Common myeloid progenitor, CD34-positive (primary cell): ENCODE data around the gene NBPF15.
A peak's percentile ranks its signal among the peaks of the same experiment; 100 is the strongest.
"Not testable (repeated sequence)": the region's sequence is repeated elsewhere in the genome, so short reads cannot be mapped to it uniquely, and the experiment has no call there.

Experiments used
- CTCF ChIA-PET: fragments of 350-600 bp; sonication (Branson Sonifier 250); formaldehyde crosslinking; loops from one replicate; lab custom pipeline; 2021; ENCODE audit warnings: antibody characterized with exemption; lab: Charles Lee
- POLR2A ChIA-PET: fragments of 350-600 bp; sonication (Branson Sonifier 250); formaldehyde crosslinking; loops from one replicate; lab custom pipeline; 2021; ENCODE audit warnings: antibody characterized with exemption; lab: Charles Lee
- DNase-seq, 3 donors: peaks; one replicate each; pipeline versions ENCODE4 v3.0.0 to v3.0.0-alpha.2; 2013
- H3K27ac ChIP-seq, 2 experiments: 1 replicate in 1 of 2; 2 replicates in 1 of 2; pipeline ENCODE4 v1.7.0; 2013; ENCODE audit warnings: inconsistent platforms in 2 of 2, low read length in 2 of 2, mild to moderate bottlenecking in 2 of 2, low read depth in 1 of 2, moderate library complexity in 1 of 2; ENCODE audit not compliant: severe bottlenecking in 2 of 2, insufficient read depth in 1 of 2, poor library complexity in 1 of 2
- H3K27me3 ChIP-seq, 5 experiments: replicated peaks in 2 of 5; 1 replicate in 3 of 5; 2 replicates in 2 of 5; pipeline versions ENCODE4 v1.6.1 to v1.7.0; 2013; ENCODE audit warnings: low read length in 4 of 5, mild to moderate bottlenecking in 2 of 5, moderate library complexity in 2 of 5, inconsistent platforms in 1 of 5; ENCODE audit not compliant: insufficient read depth in 5 of 5, control insufficient read depth in 4 of 5
- H3K36me3 ChIP-seq, 4 experiments: 1 replicate in 2 of 4; 2 replicates in 2 of 4; pipeline versions ENCODE4 v1.6.1 to v1.7.0; 2013; ENCODE audit warnings: low read length in 3 of 4, control low read depth in 1 of 4, mild to moderate bottlenecking in 1 of 4; ENCODE audit not compliant: control insufficient read depth in 4 of 4, insufficient read depth in 4 of 4
- H3K4me1 ChIP-seq, 4 experiments: 1 replicate in 3 of 4; 2 replicates in 1 of 4; pipeline versions ENCODE4 v1.6.1 to v1.7.1; 2013; ENCODE audit warnings: low read length in 3 of 4, mild to moderate bottlenecking in 3 of 4, control low read depth in 1 of 4, inconsistent platforms in 1 of 4, moderate library complexity in 1 of 4; ENCODE audit not compliant: control insufficient read depth in 4 of 4, insufficient read depth in 4 of 4; ENCODE audit errors: control extremely low read depth in 1 of 4
- H3K4me3 ChIP-seq, 7 experiments: 1 replicate in 4 of 7; 2 replicates in 3 of 7; pipeline versions ENCODE4 v1.5.1 to v1.7.0; 2013; ENCODE audit warnings: mild to moderate bottlenecking in 7 of 7, low read length in 6 of 7, moderate library complexity in 6 of 7, inconsistent platforms in 2 of 7, low read depth in 2 of 7, control low read depth in 1 of 7; ENCODE audit not compliant: insufficient read depth in 4 of 7, control insufficient read depth in 1 of 7; ENCODE audit errors: extremely low read depth in 1 of 7
- H3K9me3 ChIP-seq, 5 experiments: 1 replicate in 4 of 5; 2 replicates in 1 of 5; pipeline versions ENCODE4 v1.6.1 to v1.7.1; 2013; ENCODE audit warnings: low read length in 4 of 5, mild to moderate bottlenecking in 2 of 5, inconsistent platforms in 1 of 5, low read depth in 1 of 5, moderate library complexity in 1 of 5; ENCODE audit not compliant: control insufficient read depth in 4 of 5, insufficient read depth in 2 of 5; ENCODE audit errors: control extremely low read depth in 1 of 5
- WGBS: methylation state at CpG from one replicate; pipeline ENCODE4 v1.1.5; 2013; ENCODE audit not compliant: insufficient coverage; 5-methylcytosine and 5-hydroxymethylcytosine counted together

NBPF15 gene

GRCh38 chr1:144471434-144471833, 10.0 kb upstream of the NBPF15 start:
- POLR2A ChIA-PET, result not testable (repeated sequence)

GRCh38 chr1:144461778-144462177, 309 bp upstream of the NBPF15 start:
- DNase-seq, POLR2A ChIA-PET, H3K36me3 ChIP-seq, H3K9me3 ChIP-seq, H3K4me1 ChIP-seq, H3K27me3 ChIP-seq, CTCF ChIA-PET, H3K27ac ChIP-seq: not testable (repeated sequence)
- H3K4me3 ChIP-seq, result peak overlapping the region in 1 of 7 experiments; percentile 64
- WGBS, result no CpG with 5 or more reads among the region's 17 CpGs

More at GRCh38 chr1:144471434-144471833, 10.0 kb upstream of the NBPF15 start:
- H3K4me1 ChIP-seq, H3K27me3 ChIP-seq, H3K27ac ChIP-seq, DNase-seq, H3K4me3 ChIP-seq, H3K36me3 ChIP-seq, H3K9me3 ChIP-seq, CTCF ChIA-PET: not testable (repeated sequence)
- no CpG with 5 or more reads among the region's 4 CpGs for WGBS

GRCh38 chr1:144460686-144461085, 783 bp downstream of the NBPF15 start:
- no CpG with 5 or more reads among the region's 15 CpGs for WGBS
- CTCF ChIA-PET, POLR2A ChIA-PET, H3K36me3 ChIP-seq, H3K9me3 ChIP-seq, DNase-seq, H3K27ac ChIP-seq, H3K4me1 ChIP-seq, H3K27me3 ChIP-seq: not testable (repeated sequence)
- peak overlapping the region in 2 of 7 experiments; percentile 64 to 74 for H3K4me3 ChIP-seq

GRCh38 chr1:144442402-144442801, 19.1 kb downstream of the NBPF15 start:
- H3K4me3 ChIP-seq, H3K36me3 ChIP-seq, H3K9me3 ChIP-seq, H3K27ac ChIP-seq, H3K27me3 ChIP-seq, POLR2A ChIA-PET, DNase-seq, H3K4me1 ChIP-seq, CTCF ChIA-PET: not testable (repeated sequence)
- 100% methylated on average over 1 of the region's 18 CpGs for WGBS

- CTCF ChIA-PET, H3K4me1 ChIP-seq, H3K9me3 ChIP-seq, H3K4me3 ChIP-seq, H3K27me3 ChIP-seq, POLR2A ChIA-PET, H3K36me3 ChIP-seq, DNase-seq, H3K27ac ChIP-seq: not testable (repeated sequence)
- WGBS, result no CpG with 5 or more reads among the region's 7 CpGs
Measured at GRCh38 chr1:144439737-144440136, 21.7 kb downstream of the NBPF15 start.

GRCh38 chr1:144418891-144419694, 42.4 kb downstream of the NBPF15 start:
- H3K4me1 ChIP-seq, H3K9me3 ChIP-seq, CTCF ChIA-PET, H3K27ac ChIP-seq, H3K27me3 ChIP-seq, H3K36me3 ChIP-seq, POLR2A ChIA-PET: not testable (repeated sequence)
- DNase-seq, result peak; percentile 39 to 69 (median 61)
- peak overlapping the region in 6 of 7 experiments; percentile 14 to 71 (median 56) for H3K4me3 ChIP-seq
- WGBS, result 0% methylated on average over 17 of the region's 46 CpGs

GRCh38 chr1:144413404-144414118, 47.9 kb downstream of the NBPF15 start:
- DNase-seq, H3K9me3 ChIP-seq, H3K27me3 ChIP-seq, CTCF ChIA-PET, H3K4me1 ChIP-seq, POLR2A ChIA-PET, H3K36me3 ChIP-seq: not testable (repeated sequence)
- no CpG with 5 or more reads among the region's 26 CpGs for WGBS
- Histone ChIP-seq H3K27ac (peak overlapping the region in 1 of 2 experiments; percentile 74), H3K4me3 (peak overlapping the region in 6 of 7 experiments; percentile 31 to 83 (median 58))
